Measurements from ENCODE around the gene INTS1.
"Not testable (repeated sequence)": the region's sequence is repeated elsewhere in the genome, so short reads cannot be mapped to it uniquely, and the experiment has no call there.

Gene INTS1

GRCh38 chr7:1460821-1461645 is 43.2 kb downstream of the INTS1 start:
- no peak for DNase-seq (ENCODE audit: low spot score)

GRCh38 chr7:1459920-1460820 is 44.0 kb downstream of the INTS1 start:
- DNase-seq (ENCODE audit: low spot score): no peak

DNA sequence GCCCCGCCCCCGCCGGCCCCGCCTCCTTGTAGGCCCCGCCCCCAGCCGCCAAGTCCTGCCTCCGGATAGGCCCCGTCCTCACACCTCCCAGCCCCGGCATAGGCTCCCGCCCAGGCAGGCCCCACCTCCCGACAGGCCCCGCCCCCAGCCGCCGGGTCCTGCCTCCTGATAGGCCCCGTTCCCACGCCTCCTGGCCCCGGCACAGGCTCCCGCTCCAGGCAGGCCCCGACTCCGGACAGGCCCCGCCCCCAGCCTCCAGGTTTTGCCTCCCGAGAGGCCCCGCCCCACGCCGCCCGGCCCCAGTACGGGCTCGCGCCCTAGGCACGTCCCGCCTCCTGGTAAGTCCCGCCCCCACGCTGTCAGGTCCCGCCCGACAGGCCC is 44.7 kb downstream of the INTS1 start:
- DNase-seq (ENCODE audit: low spot score): peak; percentile 99

GRCh38 chr7:1458683-1459511 is 45.3 kb downstream of the INTS1 start, which contains the start of gene MICALL2:
TSS of gene MICALL2 (minus strand) at chr7:1459470. CDS start at chr7:1459326, 144 bp downstream.
- no peak for DNase-seq (ENCODE audit: low spot score)

GRCh38 chr7:1457949-1458682 is 46.1 kb downstream of the INTS1 start:
- no peak for DNase-seq (ENCODE audit: low spot score)

- DNase-seq (ENCODE audit: low spot score): no peak
Observed at GRCh38 chr7:1457059-1457948, 46.9 kb downstream of the INTS1 start.

- no peak for DNase-seq (ENCODE audit: low spot score)
Observed at GRCh38 chr7:1455955-1456354, 48.2 kb downstream of the INTS1 start.

GRCh38 chr7:1455241-1455939 is 48.8 kb downstream of the INTS1 start:
- DNase-seq (ENCODE audit: low spot score): no peak

- no peak for DNase-seq (ENCODE audit: low spot score)
Observed at GRCh38 chr7:1454542-1454941, 49.6 kb downstream of the INTS1 start.

GRCh38 chr7:1452205-1452604 is 52.0 kb downstream of the INTS1 start:
- DNase-seq (ENCODE audit: low spot score): no peak

DNA sequence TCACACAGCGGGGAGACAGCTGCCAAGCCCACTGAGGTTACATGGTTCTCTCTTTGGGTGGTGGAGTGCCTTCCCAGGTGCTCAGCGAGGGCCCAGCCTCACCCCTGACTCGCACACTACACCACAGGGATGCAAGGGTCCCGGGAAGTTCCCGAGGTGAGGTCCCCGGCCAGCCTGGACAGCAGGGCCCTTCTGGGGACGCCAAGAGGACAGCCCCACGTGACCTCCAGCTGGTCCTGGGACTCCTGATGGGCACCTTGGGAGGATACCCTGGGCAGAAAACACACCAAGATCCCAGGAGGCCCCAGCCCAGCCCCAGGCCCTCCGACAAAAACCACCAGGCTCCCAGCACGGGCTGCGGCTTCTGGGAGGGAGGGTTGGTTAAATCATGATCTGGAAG is 53.2 kb downstream of the INTS1 start:
- DNase-seq (ENCODE audit: low spot score): no peak

DNA sequence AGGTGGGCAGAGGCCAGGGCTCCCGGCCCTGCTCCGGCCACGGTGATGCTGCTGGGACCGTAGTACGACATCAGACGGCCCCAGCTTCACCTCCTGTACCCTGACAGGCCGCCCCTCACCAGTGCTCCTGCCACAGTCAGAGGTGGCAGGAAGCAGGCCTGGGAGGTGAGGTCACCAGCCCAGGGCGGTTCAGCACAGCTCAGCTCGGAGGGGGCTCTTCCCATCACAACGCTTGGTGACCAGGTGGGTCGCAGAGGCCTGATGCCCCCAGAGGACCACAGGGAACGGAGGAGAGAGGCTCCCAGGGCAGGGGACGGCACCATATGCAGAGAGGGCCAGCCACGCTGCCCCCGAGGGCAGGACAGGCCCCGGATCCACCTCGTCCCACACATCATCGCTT is 53.8 kb downstream of the INTS1 start:
- no peak for DNase-seq (ENCODE audit: low spot score)

GRCh38 chr7:1449951-1450350 is 54.2 kb downstream of the INTS1 start:
- no peak for DNase-seq (ENCODE audit: low spot score)

DNA sequence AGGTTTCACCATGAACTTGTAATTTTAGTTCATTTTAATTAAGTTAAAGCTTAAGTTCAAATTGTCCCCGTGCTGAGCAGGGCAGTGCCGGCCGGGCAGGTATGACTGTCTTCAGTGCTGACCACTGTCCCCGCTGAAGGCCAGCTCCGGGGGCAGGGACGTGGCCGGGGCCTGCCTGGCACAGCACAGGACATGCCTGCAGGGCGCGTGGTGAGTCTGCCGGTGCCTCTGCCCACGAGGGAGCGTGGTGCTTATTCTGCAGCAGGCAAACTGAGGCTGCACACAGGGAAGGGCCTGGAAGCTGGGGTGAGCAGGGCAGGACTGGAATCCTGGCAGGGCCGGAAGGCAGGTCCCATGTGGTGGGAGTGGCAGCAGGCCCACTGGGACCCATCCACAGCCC is 54.7 kb downstream of the INTS1 start:
- DNase-seq (ENCODE audit: low spot score): no peak

GRCh38 chr7:1448958-1449357 is 55.2 kb downstream of the INTS1 start:
- peak; percentile 46 for DNase-seq (ENCODE audit: low spot score)

- DNase-seq (ENCODE audit: low spot score): no peak
Observed at GRCh38 chr7:1447551-1448244, 56.5 kb downstream of the INTS1 start.

- no peak for DNase-seq (ENCODE audit: low spot score)
Observed at GRCh38 chr7:1447112-1447511, 57.1 kb downstream of the INTS1 start.

GRCh38 chr7:1446620-1447032 is 57.6 kb downstream of the INTS1 start:
- DNase-seq (ENCODE audit: low spot score): peak; percentile 42

DNA sequence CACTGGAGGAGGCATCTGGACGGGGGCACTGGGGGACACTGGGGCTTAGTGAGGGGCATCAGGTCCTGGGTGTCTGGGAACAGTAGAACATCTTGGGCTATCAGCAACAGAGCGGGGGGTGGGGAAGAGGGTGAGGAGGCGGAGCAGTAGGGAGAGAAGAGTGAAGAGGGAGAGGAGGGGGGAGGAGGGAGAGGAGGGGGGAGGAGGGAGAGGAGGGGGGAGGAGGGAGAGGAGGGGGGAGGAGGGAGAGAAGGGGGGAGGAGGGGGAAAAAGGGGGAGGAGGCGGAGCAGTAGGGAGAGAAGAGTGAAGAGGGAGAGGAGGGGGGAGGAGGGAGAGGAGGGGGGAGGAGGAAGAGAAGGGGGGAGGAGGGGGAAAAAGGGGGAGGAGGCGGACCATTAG is 58.2 kb downstream of the INTS1 start:
- not testable (repeated sequence) for DNase-seq (ENCODE audit: low spot score)

Data from NAMALWA (cell line).